Neuron (in vitro differentiated cells): ENCODE results near the gene DUSP3.

Source experiments
- H2AFZ ChIP-seq: one replicate; pipeline ENCODE4 v1.6.1; 2013; ENCODE audit warnings: low read depth, mild to moderate bottlenecking, inconsistent platforms, low read length, moderate library complexity
- H3K27me3 ChIP-seq: one replicate; pipeline ENCODE4 v1.6.1; 2013; ENCODE audit warnings: low read length; ENCODE audit not compliant: insufficient read depth
- H3K36me3 ChIP-seq: one replicate; pipeline ENCODE4 v1.6.1; 2013; ENCODE audit warnings: low read length; ENCODE audit not compliant: insufficient read depth
- H3K4me1 ChIP-seq: one replicate; pipeline ENCODE4 v1.6.1; 2013; ENCODE audit warnings: low read length; ENCODE audit not compliant: insufficient read depth
- H3K4me3 ChIP-seq: 2 replicates; pipeline ENCODE4 v1.5.1; 2013; ENCODE audit warnings: mild to moderate bottlenecking, low read length, moderate library complexity
- H3K9me3 ChIP-seq: one replicate; pipeline ENCODE4 v1.6.1; 2013; ENCODE audit warnings: low read length

Gene DUSP3

DNA sequence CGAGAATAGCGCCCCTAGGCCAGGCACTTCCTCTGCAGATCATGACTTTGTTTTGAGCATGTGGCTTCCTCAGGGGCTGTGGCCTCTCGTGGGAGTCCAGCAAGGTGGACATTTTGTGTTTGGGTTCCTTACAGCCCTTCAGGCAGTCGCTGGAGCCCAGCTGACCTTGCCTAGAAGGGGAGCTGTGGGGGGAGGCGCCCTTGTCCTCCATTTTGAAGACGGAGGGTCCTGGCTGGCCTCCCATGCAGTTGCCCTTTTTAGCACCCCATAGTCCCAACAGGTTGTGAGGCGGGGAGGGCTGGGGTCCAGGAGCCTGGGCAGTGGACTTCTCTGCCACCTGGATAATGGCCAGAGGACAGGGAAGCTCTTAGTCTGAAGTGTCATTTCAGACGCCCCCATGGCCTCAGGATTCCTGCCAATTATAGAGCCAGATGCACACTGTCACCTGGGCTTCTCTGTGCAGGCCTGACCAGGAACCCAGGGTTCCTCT is 21.6 kb downstream of the DUSP3 start:
- Histone ChIP-seq H3K36me3 (no peaks in the 10 kb centered on the region), H3K9me3 (no peaks in the 10 kb centered on the region), H3K4me3 (no peak overlapping the region), H3K4me1 (peaks cover 4% of the 10 kb centered on the region), H3K27me3 (peaks cover 36% of the 10 kb centered on the region), H2AFZ (no peak overlapping the region)

DNA sequence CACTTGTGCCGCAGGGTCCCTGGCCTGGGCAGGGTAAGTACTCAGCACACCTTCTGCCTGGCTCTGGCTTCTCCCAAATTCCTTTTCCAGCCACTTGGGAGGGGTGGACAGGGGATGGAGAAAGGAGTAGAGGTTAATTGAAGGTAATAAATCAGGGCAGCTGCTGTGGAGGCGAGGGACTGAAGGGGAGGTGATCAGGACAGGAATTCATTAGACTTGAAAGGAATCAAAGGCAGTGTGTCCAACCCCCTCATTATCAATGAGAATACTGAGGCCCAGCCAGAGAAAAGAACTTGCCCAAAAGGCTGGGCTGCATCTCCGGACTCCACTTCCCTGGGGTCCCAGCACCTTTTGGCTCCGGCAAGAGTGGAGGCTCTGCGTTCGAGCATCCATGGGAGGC is 22.6 kb downstream of the DUSP3 start:
- no peaks in the 10 kb centered on the region for H3K36me3 ChIP-seq
- H3K4me3 ChIP-seq = no peak overlapping the region
- H3K27me3 ChIP-seq = peaks cover 40% of the 10 kb centered on the region
- H3K9me3 ChIP-seq = no peaks in the 10 kb centered on the region
- H2AFZ ChIP-seq = no peak overlapping the region
- peaks cover 4% of the 10 kb centered on the region for H3K4me1 ChIP-seq

DNA sequence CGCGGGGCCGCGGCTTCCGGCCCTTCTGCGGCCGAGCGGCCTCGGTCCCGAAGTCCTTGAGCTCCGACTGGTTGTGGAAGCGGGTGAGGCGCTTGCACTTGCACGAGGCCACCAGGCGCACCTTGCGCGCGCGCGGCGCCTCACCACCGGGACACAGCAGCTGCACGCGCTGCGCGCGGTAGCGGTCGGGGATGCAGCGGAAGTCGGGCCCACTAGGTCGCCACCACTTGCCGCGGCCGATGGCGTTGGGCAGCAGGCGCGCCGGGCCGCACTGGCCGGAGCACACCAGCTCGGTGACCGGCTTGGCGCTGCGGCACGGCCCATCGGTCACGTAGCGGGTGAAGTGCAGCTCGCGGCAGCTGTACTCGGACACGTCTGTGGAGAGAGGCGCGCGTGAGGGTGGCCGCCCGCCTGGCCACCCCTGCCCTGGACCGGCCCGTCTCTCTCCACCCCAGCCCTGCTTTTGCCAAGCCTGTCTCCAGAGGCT is 23.3 kb downstream of the DUSP3 start:
- H2AFZ ChIP-seq = no peak overlapping the region
- no peak overlapping the region for H3K4me3 ChIP-seq
- peaks cover 4% of the 10 kb centered on the region for H3K4me1 ChIP-seq
- H3K36me3 ChIP-seq = no peaks in the 10 kb centered on the region
- H3K9me3 ChIP-seq = no peaks in the 10 kb centered on the region
- H3K27me3 ChIP-seq = peaks cover 42% of the 10 kb centered on the region

DNA sequence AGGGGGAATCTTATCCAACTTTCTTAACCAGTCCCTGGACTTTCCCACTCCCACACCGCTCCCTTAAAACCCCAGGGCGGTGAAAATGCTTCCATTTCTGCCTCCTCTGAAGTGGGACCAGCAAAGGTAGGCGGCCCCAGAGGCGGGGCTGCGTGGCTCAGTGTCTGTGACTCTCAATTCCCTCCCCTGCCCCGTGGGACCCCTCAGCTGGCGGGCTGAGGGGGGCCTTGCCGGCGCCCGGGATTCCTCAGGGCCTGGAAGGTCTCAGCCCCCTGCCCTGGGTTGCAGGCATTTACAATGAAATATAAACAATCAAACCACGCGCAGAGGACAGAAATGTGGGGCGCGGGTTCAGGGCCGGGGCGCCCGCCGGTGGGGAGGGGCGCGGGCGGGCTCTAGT is 23.8 kb downstream of the DUSP3 start:
- peaks cover 42% of the 10 kb centered on the region for H3K27me3 ChIP-seq
- H3K4me1 ChIP-seq = peaks cover under 1% of the 10 kb centered on the region
- H2AFZ ChIP-seq = no peak overlapping the region
- no peak overlapping the region for H3K4me3 ChIP-seq
- H3K36me3 ChIP-seq = no peaks in the 10 kb centered on the region
- no peaks in the 10 kb centered on the region for H3K9me3 ChIP-seq

DNA sequence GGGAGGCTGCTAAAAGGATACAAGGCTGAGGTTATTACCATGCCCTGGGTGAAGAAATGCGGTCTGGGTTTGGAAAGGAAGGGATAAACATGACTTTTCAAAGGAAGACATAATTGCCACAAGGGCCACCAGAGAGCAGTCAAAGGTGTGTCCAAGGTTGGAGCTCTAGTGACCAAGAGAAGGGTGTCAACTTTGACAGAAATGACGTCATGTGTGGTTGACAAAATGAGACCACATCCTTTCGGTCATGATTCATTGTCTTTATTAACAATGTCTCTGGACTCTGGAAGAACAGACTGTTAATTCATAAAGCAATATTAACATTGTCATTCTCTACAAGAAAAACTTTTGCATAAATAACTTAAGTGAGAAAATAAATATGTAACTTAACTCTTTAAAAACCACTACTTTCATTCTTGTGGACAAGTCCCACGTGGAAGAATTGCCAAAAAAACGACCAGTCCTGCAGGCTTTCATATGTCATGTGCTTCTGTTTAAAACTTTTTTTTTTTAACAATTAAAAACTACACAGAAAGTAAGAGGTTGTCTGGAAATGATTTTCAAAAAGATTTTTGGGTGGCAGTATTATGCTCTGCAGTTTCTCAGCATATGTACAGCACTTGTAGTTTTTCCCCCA is 25.2 kb downstream of the DUSP3 start:
- Histone ChIP-seq H3K36me3 (no peaks in the 10 kb centered on the region), H3K4me3 (no peak overlapping the region), H3K4me1 (no peaks in the 10 kb centered on the region), H2AFZ (no peak overlapping the region), H3K27me3 (peaks cover 49% of the 10 kb centered on the region), H3K9me3 (no peaks in the 10 kb centered on the region)

DNA sequence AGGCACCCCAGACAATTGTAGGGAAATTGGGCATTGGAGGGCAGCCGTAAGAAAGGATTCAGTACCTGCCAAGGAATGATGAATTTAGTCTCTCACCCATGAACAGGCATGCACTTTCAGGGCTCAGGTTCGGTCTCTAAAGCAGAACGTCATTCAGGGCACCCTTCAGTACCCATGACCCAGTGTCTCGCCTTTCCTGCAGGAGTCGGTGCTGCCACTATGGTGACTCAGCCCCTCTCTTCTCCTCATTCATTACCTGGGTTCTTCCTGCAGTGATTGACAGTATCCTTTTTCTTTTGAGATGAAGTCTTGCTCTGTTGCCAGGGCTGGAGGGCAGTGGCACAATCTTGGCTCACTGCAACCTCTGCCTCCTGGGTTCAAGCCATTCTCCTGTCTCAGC is 28.6 kb downstream of the DUSP3 start:
- H3K9me3 ChIP-seq = no peaks in the 10 kb centered on the region
- peaks cover 6% of the 10 kb centered on the region for H3K4me1 ChIP-seq
- H3K4me3 ChIP-seq = no peak overlapping the region
- peaks cover 43% of the 10 kb centered on the region for H3K27me3 ChIP-seq
- H3K36me3 ChIP-seq = no peaks in the 10 kb centered on the region
- H2AFZ ChIP-seq = no peak overlapping the region

DNA sequence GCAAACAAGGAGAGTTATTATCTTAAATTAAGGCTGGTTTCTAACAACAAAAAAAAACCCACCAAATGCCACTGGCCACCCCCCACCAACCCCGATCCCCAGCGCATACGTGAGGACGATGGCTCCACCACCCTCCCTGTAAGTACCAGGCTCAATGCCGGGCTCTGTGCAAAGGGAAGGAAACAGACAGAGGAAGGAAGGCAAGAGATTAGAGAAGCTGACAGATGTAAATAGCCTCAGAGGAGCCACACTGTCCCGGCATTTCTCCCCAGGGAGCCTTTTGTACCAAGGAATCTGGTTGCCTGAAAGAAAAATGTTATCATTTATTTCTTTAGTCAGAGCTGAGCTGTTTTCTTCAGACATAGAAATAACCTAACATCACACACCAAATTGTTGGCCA is 33.2 kb downstream of the DUSP3 start:
- Histone ChIP-seq H3K36me3 (no peaks in the 10 kb centered on the region), H3K27me3 (peaks cover 25% of the 10 kb centered on the region), H3K4me1 (peaks cover 6% of the 10 kb centered on the region), H2AFZ (no peak overlapping the region), H3K9me3 (no peaks in the 10 kb centered on the region), H3K4me3 (no peak overlapping the region)

DNA sequence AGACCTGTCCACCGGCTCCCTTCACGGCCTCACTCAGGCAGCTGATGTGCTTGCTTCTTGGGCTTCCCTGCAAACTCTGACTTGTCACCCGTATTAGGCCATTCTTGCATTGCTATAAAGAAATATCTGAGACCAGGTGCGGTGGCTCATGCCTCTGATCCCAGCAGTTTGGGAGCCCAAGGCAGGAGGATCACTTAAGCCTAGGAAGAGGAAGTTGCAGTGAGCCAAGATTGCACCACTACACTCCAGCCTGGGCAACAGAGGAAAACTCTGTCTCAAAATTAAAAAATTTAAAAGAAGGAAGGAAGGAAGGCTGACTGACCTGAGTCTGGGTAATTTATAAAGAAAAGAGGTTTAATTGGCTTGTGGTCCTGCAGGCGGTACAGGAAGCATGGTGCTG is 37.1 kb downstream of the DUSP3 start:
- Histone ChIP-seq H3K4me1 (peaks cover 6% of the 10 kb centered on the region), H3K36me3 (no peaks in the 10 kb centered on the region), H3K27me3 (peaks cover 18% of the 10 kb centered on the region), H3K4me3 (no peak overlapping the region), H2AFZ (no peak overlapping the region), H3K9me3 (no peaks in the 10 kb centered on the region)

DNA sequence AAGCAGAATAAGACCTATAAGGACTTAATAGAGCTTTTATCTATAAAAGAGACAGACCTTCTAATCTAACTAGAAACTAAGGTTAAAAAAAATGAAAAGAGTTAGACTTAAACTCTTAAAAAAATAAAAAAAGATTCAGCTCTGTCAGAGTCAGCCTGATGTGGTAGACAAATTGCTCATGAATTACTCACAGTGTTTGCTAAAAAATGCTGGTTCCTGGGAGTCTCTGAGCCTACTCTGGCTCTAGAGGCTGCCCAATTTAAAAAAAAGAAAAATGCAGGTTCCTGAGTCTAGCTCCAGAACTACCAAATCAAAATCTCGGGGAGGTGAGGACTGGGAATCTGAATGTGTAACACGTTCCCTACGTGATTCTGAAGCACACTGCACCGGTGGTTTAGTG is 38.2 kb downstream of the DUSP3 start:
- no peak overlapping the region for H3K4me3 ChIP-seq
- no peak overlapping the region for H2AFZ ChIP-seq
- H3K9me3 ChIP-seq = no peaks in the 10 kb centered on the region
- H3K27me3 ChIP-seq = peaks cover 14% of the 10 kb centered on the region
- peaks cover 2% of the 10 kb centered on the region for H3K4me1 ChIP-seq
- H3K36me3 ChIP-seq = no peaks in the 10 kb centered on the region

DNA sequence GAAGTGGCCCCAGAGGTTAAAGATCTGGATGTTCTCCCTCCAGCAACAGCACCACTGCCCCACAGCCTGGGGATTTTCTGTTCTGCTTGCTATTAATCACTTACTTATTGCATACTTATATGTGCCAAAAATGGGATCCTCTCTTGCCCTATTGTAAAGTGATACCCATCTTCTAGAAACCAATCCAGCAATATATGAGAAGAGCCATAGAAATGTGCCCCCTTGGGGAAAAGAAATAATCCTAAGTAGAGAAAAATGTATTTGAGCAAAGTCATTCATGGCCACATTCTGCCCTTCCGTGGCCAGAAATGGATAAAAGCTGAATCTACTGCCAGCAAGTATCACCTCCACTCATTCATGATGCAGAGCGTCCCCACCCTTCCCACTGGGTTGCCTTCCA is 41.1 kb downstream of the DUSP3 start:
- Histone ChIP-seq H3K27me3 (peaks cover 3% of the 10 kb centered on the region), H3K4me1 (peaks cover 1% of the 10 kb centered on the region), H3K36me3 (no peaks in the 10 kb centered on the region), H3K9me3 (no peaks in the 10 kb centered on the region), H2AFZ (no peak overlapping the region), H3K4me3 (no peak overlapping the region)

DNA sequence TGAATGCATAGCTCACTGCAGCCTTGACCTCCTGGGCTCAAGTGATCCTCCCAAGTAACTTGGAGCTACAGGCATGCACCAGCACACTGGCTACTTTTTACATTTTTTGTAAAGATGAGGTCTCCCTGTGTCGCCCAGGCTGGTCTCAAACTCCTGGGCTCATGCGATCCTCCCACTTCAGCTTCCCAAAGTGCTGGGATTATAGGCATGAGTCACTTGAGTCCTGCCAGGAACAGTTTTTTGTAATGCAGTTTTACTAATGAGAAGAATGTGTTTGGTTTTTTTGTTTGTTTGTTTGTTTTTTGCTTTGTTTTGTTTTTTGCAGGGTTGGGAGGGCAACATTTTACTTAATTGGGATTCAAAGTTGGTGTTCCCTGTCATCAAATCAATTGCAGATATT is 42.4 kb downstream of the DUSP3 start:
- no peak overlapping the region for H3K4me3 ChIP-seq
- H3K36me3 ChIP-seq = no peaks in the 10 kb centered on the region
- no peaks in the 10 kb centered on the region for H3K9me3 ChIP-seq
- H2AFZ ChIP-seq = no peak overlapping the region
- H3K4me1 ChIP-seq = peaks cover 2% of the 10 kb centered on the region
- H3K27me3 ChIP-seq = peaks cover 3% of the 10 kb centered on the region

DNA sequence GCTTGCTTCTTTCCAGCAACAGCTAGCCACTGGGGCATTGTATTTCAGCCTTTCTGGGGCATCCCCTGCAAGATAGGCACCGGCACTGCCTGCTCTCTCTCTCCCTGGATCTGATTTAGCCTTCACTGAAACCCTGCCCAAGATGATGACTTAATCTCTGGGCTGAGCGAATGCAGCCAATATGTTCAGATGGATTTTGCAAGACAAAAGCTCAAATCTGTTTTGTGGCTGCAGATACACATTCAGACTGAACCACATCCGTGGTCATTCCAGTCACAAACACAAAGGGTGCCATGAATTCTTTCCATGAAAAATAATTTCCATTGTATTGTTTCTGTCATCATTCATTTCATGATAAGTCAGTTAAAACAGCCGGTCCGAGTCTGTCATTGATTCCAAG is 44.4 kb downstream of the DUSP3 start:
- Histone ChIP-seq H3K4me1 (peaks cover 2% of the 10 kb centered on the region), H3K9me3 (no peaks in the 10 kb centered on the region), H3K4me3 (no peak overlapping the region), H3K27me3 (no peaks in the 10 kb centered on the region), H2AFZ (no peak overlapping the region), H3K36me3 (no peaks in the 10 kb centered on the region)

DNA sequence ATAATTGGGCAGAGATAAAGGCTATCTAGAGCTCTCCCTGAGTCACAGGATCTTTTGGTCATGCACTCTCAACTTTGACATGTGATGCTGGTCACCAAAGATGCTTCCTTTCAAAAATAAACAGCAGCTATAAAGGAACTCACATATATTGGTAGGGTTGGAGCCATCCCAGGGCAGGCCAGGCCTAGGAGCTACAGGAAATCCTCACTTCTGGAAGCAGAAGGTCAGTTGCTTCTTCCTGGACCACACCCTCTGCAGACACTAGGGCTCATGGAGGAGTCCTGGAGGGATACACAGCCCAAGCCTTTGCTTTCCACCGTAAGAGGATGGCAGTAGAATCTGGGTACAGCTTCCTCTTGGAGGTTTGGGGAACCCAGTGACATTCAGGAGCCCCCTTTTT is 44.8 kb downstream of the DUSP3 start:
- Histone ChIP-seq H2AFZ (no peak overlapping the region), H3K4me1 (peaks cover 2% of the 10 kb centered on the region), H3K27me3 (no peaks in the 10 kb centered on the region), H3K9me3 (no peaks in the 10 kb centered on the region), H3K36me3 (no peaks in the 10 kb centered on the region), H3K4me3 (no peak overlapping the region)

DNA sequence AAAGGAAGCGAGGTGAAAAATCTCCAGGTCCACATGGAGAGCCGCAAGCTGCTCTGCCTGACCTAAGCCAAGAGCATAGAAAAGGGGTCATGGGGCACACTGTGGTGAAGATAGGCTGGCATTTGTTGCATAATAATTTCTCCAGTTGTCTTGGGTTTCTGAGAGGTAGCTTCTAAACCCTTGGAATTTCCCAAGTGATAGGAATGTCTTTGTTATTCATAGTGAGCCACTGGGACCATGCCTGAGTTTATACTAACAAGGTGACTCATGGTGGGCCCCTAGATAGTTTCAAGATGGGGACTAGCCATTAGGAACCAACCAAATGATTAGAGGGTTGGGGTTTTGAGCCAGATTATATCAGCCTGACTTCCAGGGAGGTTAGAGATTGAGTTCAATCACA is 45.8 kb downstream of the DUSP3 start:
- no peak overlapping the region for H2AFZ ChIP-seq
- no peaks in the 10 kb centered on the region for H3K27me3 ChIP-seq
- H3K36me3 ChIP-seq = no peaks in the 10 kb centered on the region
- no peak overlapping the region for H3K4me3 ChIP-seq
- peaks cover 2% of the 10 kb centered on the region for H3K4me1 ChIP-seq
- H3K9me3 ChIP-seq = no peaks in the 10 kb centered on the region
